Mesenteric fat pad (tissue), 1 donor: ENCODE data around the gene EIF3F. TPM values are rescaled to one million over a fixed set of nuclear protein-coding genes. Genes with fewer than 3 reads are reported as not detected.

Experiments used
- DNase-seq: peaks from one replicate; pipeline ENCODE4 v3.0.0-alpha.2; 2020; ENCODE audit warnings: low spot score
- total RNA-seq: library from RNA; stranded (reverse); fragmentation: NEBNext Ultra II Directional; extraction: Animal tissue kit (Norgen Biotek cat#: 25700); gene quantifications from one replicate; pipeline ENCODE4 v1.2.1, GENCODE V29; 2021
- donor health status: DM: yes; HTN: yes; CAD: no.

The EIF3F gene
- total RNA-seq, 1 donor from 2014 or later = 144 TPM

- DNase-seq = peak; percentile 90
These were observed 32.4 kb downstream of the EIF3F start for GRCh38 chr11:8019314-8020243.

- DNase-seq = peak; percentile 14
These were observed 33.1 kb downstream of the EIF3F start for GRCh38 chr11:8020244-8020597.

- no peak for DNase-seq
These were observed 34.8 kb downstream of the EIF3F start for GRCh38 chr11:8021920-8022319.

GRCh38 chr11:8022876-8023275, 35.7 kb downstream of the EIF3F start:
- DNase-seq = no peak

- DNase-seq = peak; percentile 20
These were observed 36.9 kb downstream of the EIF3F start for GRCh38 chr11:8023831-8024555.

- no peak for DNase-seq
These were observed 38.0 kb downstream of the EIF3F start for GRCh38 chr11:8025123-8025522.

- no peak for DNase-seq
These were observed 38.7 kb downstream of the EIF3F start for GRCh38 chr11:8025816-8026215.

GRCh38 chr11:8026982-8027381, 39.8 kb downstream of the EIF3F start:
- no peak for DNase-seq

- DNase-seq = no peak
These were observed 41.6 kb downstream of the EIF3F start for GRCh38 chr11:8028766-8029165.

- no peak for DNase-seq
These were observed 43.5 kb downstream of the EIF3F start for GRCh38 chr11:8030526-8031247.

- DNase-seq = peak; percentile 57
These were observed 44.3 kb downstream of the EIF3F start for GRCh38 chr11:8031248-8032115.

GRCh38 chr11:8032122-8032521, 45.0 kb downstream of the EIF3F start:
- DNase-seq = peak; percentile 65

GRCh38 chr11:8032576-8033304, 45.6 kb downstream of the EIF3F start:
- peak; percentile 86 for DNase-seq

- no peak for DNase-seq
These were observed 46.4 kb downstream of the EIF3F start for GRCh38 chr11:8033305-8034105.

GRCh38 chr11:8034106-8034585, 47.0 kb downstream of the EIF3F start:
- no peak for DNase-seq

GRCh38 chr11:8034604-8035190, 47.6 kb downstream of the EIF3F start:
- no peak for DNase-seq

- DNase-seq = no peak
These were observed 48.2 kb downstream of the EIF3F start for GRCh38 chr11:8035200-8035855.
